HL-60 (cell line): Measurements from ENCODE around the gene AGPAT1.

Source experiments
- GABPA ChIP-seq: IDR thresholded peaks from 2 replicates; pipeline ENCODE4 v1.6.1; 2012; ENCODE audit warnings: low read depth
- POLR2AphosphoS5 ChIP-seq: IDR thresholded peaks from 2 replicates; pipeline ENCODE4 v1.6.1; 2012; ENCODE audit warnings: low read depth
- REST ChIP-seq: IDR thresholded peaks from 2 replicates; pipeline ENCODE4 v1.6.1; 2012; ENCODE audit warnings: low read depth; ENCODE audit not compliant: insufficient replicate concordance
- SPI1 ChIP-seq: IDR thresholded peaks from 2 replicates; pipeline ENCODE4 v1.6.1; 2012; ENCODE audit warnings: low read depth, mild to moderate bottlenecking, borderline replicate concordance
- TF ChIP-seq, protein P1 (sequence below): IDR thresholded peaks from one replicate; pipeline ENCODE4 v1.5.1; 2011; ENCODE audit warnings: low read length, control low read depth, inconsistent platforms; ENCODE audit not compliant: insufficient read depth

- TF ChIP-seq POLR2AphosphoS5: no peak; the same call in 1 of the 2 replicates
- TF ChIP-seq, protein P1, sequence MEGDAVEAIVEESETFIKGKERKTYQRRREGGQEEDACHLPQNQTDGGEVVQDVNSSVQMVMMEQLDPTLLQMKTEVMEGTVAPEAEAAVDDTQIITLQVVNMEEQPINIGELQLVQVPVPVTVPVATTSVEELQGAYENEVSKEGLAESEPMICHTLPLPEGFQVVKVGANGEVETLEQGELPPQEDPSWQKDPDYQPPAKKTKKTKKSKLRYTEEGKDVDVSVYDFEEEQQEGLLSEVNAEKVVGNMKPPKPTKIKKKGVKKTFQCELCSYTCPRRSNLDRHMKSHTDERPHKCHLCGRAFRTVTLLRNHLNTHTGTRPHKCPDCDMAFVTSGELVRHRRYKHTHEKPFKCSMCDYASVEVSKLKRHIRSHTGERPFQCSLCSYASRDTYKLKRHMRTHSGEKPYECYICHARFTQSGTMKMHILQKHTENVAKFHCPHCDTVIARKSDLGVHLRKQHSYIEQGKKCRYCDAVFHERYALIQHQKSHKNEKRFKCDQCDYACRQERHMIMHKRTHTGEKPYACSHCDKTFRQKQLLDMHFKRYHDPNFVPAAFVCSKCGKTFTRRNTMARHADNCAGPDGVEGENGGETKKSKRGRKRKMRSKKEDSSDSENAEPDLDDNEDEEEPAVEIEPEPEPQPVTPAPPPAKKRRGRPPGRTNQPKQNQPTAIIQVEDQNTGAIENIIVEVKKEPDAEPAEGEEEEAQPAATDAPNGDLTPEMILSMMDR: no peak
- TF ChIP-seq GABPA: no peak
- no peak for TF ChIP-seq REST
- no peak for TF ChIP-seq SPI1
Measured at GRCh38 chr6:32177183-32177787, 1.4 kb upstream of the AGPAT1 start.
